SK-N-SH treated with all-trans-retinoic acid at 6 μM for 48 hours (cell line): ENCODE results near the gene SPATA6L.

ENCODE experiments used
- ATAC-seq: fragments of 200-7000 bp; cut with Tn5 transposase; 3 replicates; pipeline ENCODE4 v1.9.1; 2020; ENCODE audit warnings: mild to moderate bottlenecking, moderate library complexity
- ARNTL ChIP-seq: fragments of 450-650 bp; formaldehyde crosslinking; IDR thresholded peaks from 2 replicates; pipeline ENCODE4 v1.5.0; 2020; ENCODE audit warnings: low read depth, mild to moderate bottlenecking, moderate library complexity, borderline replicate concordance
- BACH2 ChIP-seq: fragments of 250-450 bp; sonication (Bioruptor Pico); IDR thresholded peaks from 2 replicates; pipeline ENCODE4 v1.9.0; 2021; ENCODE audit warnings: mild to moderate bottlenecking, borderline replicate concordance
- CSDC2 ChIP-seq: fragments of 250-450 bp; sonication (Bioruptor Pico); IDR thresholded peaks from 2 replicates; pipeline ENCODE4 v1.5.0; 2020; ENCODE audit warnings: mild to moderate bottlenecking, moderate library complexity
- GLIS3 ChIP-seq: fragments of 250-450 bp; sonication (Bioruptor Pico); IDR thresholded peaks from 2 replicates; pipeline ENCODE4 v1.5.0; 2020; ENCODE audit warnings: mild to moderate bottlenecking, moderate library complexity
- ISL1 ChIP-seq: fragments of 250-450 bp; sonication (Bioruptor Pico); IDR thresholded peaks from 2 replicates; pipeline ENCODE4 v2.1.2; 2022; ENCODE audit warnings: mild to moderate bottlenecking, moderate library complexity
- OSR1 ChIP-seq: fragments of 250-450 bp; sonication (Bioruptor Pico); IDR thresholded peaks from 2 replicates; pipeline ENCODE4 v1.8.0; 2022; ENCODE audit warnings: moderate library complexity, mild to moderate bottlenecking, inconsistent platforms
- PPARA ChIP-seq: fragments of 250-450 bp; sonication (Bioruptor Pico); IDR thresholded peaks from 2 replicates; pipeline ENCODE4 v1.5.0; 2020; ENCODE audit warnings: mild to moderate bottlenecking, borderline replicate concordance
- RARB ChIP-seq: fragments of 250-450 bp; sonication (Bioruptor Pico); IDR thresholded peaks from 2 replicates; pipeline ENCODE4 v1.8.0; 2021; ENCODE audit warnings: mild to moderate bottlenecking, moderate library complexity
- SNAI2 ChIP-seq: fragments of 250-450 bp; sonication (Bioruptor Pico); IDR thresholded peaks from 2 replicates; pipeline ENCODE4 v1.5.0; 2020; ENCODE audit warnings: mild to moderate bottlenecking, moderate library complexity
- TCF4 ChIP-seq: fragments of 250-450 bp; sonication (Bioruptor Pico); IDR thresholded peaks from 2 replicates; pipeline ENCODE4 v1.8.0; 2021; ENCODE audit warnings: mild to moderate bottlenecking, moderate library complexity, borderline replicate concordance
- TOX ChIP-seq: fragments of 250-450 bp; sonication (Bioruptor Pico); IDR thresholded peaks from 2 replicates; pipeline ENCODE4 v1.8.0; 2021; ENCODE audit warnings: mild to moderate bottlenecking, moderate library complexity, borderline replicate concordance
- ZFP30 ChIP-seq: fragments of 450-650 bp; formaldehyde crosslinking; IDR thresholded peaks from 2 replicates; pipeline ENCODE4 v1.5.0; 2022; ENCODE audit warnings: mild to moderate bottlenecking, moderate library complexity
- ZNF70 ChIP-seq: fragments of 450-650 bp; formaldehyde crosslinking; IDR thresholded peaks from 2 replicates; pipeline ENCODE4 v1.5.0; 2020; ENCODE audit warnings: mild to moderate bottlenecking, moderate library complexity
- TF ChIP-seq, protein P1 (sequence below): fragments of 250-450 bp; sonication (Bioruptor Pico); IDR thresholded peaks from 2 replicates; pipeline ENCODE4 v1.5.0; 2020; ENCODE audit warnings: mild to moderate bottlenecking, moderate library complexity
- TF ChIP-seq, protein P2 (sequence below): fragments of 250-450 bp; sonication (Bioruptor Pico); IDR thresholded peaks from 2 replicates; pipeline ENCODE4 v1.8.0; 2020; ENCODE audit warnings: mild to moderate bottlenecking, moderate library complexity, borderline replicate concordance
- TF ChIP-seq, protein P3 (sequence below): fragments of 250-450 bp; sonication (Bioruptor Pico); IDR thresholded peaks from 2 replicates; pipeline ENCODE4 v1.5.1; 2020; ENCODE audit warnings: low read depth, mild to moderate bottlenecking, moderate library complexity
- TF ChIP-seq, protein P4 (sequence below): fragments of 250-450 bp; sonication (Bioruptor Pico); IDR thresholded peaks from 2 replicates; pipeline ENCODE4 v1.8.0; 2021; ENCODE audit warnings: low read depth, mild to moderate bottlenecking, moderate library complexity, borderline replicate concordance
- TF ChIP-seq, protein P5 (sequence below): fragments of 250-450 bp; sonication (Bioruptor Pico); IDR thresholded peaks from 2 replicates; pipeline ENCODE4 v1.5.1; 2021; ENCODE audit warnings: mild to moderate bottlenecking, moderate library complexity

Gene SPATA6L

DNA sequence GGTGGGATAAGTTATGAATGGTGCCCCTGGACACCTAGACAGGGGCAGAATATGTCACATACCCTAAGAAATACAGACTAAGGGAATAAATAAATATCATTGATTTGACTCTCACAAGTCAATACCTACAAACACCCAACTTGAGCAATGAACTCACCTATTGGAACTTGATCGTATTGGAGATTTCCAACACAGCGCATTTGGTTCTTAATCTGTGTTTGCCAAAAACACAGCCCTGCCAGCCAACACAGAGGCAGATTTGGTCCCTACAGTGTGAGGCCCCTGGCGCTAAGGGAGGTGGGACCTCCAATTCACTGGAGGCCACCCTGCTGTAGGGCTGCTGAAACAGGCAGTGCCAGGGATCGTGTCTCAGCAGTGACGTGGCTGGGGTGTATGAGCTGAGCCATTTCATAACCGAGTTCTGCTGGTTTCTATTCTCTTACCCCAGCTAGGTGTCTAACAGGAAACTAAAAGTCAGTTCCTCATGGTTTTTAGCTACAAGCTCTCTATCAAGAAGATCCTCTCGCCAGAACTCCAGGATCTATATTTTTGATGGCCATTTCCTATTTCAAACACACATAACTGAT, 91.5 kb downstream of the SPATA6L start:
- no peak for ATAC-seq
- TF ChIP-seq SNAI2 (CRISPR knock-in tag) (no peak), ARNTL (CRISPR knock-in tag) (no peak), ZFP30 (no peak), TOX (CRISPR knock-in tag) (no peak), GLIS3 (CRISPR knock-in tag) (no peak), ISL1 (CRISPR knock-in tag) (no peak), OSR1 (CRISPR knock-in tag) (no peak), CSDC2 (CRISPR knock-in tag) (no peak), TCF4 (CRISPR knock-in tag) (no peak)
- TF ChIP-seq, protein P1, sequence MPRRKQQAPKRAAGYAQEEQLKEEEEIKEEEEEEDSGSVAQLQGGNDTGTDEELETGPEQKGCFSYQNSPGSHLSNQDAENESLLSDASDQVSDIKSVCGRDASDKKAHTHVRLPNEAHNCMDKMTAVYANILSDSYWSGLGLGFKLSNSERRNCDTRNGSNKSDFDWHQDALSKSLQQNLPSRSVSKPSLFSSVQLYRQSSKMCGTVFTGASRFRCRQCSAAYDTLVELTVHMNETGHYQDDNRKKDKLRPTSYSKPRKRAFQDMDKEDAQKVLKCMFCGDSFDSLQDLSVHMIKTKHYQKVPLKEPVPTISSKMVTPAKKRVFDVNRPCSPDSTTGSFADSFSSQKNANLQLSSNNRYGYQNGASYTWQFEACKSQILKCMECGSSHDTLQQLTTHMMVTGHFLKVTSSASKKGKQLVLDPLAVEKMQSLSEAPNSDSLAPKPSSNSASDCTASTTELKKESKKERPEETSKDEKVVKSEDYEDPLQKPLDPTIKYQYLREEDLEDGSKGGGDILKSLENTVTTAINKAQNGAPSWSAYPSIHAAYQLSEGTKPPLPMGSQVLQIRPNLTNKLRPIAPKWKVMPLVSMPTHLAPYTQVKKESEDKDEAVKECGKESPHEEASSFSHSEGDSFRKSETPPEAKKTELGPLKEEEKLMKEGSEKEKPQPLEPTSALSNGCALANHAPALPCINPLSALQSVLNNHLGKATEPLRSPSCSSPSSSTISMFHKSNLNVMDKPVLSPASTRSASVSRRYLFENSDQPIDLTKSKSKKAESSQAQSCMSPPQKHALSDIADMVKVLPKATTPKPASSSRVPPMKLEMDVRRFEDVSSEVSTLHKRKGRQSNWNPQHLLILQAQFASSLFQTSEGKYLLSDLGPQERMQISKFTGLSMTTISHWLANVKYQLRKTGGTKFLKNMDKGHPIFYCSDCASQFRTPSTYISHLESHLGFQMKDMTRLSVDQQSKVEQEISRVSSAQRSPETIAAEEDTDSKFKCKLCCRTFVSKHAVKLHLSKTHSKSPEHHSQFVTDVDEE (CRISPR knock-in tag): no peak
- TF ChIP-seq, protein P2, sequence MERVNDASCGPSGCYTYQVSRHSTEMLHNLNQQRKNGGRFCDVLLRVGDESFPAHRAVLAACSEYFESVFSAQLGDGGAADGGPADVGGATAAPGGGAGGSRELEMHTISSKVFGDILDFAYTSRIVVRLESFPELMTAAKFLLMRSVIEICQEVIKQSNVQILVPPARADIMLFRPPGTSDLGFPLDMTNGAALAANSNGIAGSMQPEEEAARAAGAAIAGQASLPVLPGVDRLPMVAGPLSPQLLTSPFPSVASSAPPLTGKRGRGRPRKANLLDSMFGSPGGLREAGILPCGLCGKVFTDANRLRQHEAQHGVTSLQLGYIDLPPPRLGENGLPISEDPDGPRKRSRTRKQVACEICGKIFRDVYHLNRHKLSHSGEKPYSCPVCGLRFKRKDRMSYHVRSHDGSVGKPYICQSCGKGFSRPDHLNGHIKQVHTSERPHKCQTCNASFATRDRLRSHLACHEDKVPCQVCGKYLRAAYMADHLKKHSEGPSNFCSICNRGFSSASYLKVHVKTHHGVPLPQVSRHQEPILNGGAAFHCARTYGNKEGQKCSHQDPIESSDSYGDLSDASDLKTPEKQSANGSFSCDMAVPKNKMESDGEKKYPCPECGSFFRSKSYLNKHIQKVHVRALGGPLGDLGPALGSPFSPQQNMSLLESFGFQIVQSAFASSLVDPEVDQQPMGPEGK: no peak
- TF ChIP-seq, protein P3, sequence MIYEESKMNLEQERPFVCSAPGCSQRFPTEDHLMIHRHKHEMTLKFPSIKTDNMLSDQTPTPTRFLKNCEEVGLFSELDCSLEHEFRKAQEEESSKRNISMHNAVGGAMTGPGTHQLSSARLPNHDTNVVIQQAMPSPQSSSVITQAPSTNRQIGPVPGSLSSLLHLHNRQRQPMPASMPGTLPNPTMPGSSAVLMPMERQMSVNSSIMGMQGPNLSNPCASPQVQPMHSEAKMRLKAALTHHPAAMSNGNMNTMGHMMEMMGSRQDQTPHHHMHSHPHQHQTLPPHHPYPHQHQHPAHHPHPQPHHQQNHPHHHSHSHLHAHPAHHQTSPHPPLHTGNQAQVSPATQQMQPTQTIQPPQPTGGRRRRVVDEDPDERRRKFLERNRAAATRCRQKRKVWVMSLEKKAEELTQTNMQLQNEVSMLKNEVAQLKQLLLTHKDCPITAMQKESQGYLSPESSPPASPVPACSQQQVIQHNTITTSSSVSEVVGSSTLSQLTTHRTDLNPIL (CRISPR knock-in tag): no peak
- TF ChIP-seq, protein P4, sequence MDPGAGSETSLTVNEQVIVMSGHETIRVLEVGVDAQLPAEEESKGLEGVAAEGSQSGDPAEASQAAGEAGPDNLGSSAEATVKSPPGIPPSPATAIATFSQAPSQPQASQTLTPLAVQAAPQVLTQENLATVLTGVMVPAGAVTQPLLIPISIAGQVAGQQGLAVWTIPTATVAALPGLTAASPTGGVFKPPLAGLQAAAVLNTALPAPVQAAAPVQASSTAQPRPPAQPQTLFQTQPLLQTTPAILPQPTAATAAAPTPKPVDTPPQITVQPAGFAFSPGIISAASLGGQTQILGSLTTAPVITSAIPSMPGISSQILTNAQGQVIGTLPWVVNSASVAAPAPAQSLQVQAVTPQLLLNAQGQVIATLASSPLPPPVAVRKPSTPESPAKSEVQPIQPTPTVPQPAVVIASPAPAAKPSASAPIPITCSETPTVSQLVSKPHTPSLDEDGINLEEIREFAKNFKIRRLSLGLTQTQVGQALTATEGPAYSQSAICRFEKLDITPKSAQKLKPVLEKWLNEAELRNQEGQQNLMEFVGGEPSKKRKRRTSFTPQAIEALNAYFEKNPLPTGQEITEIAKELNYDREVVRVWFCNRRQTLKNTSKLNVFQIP (CRISPR knock-in tag): no peak
- TF ChIP-seq, protein P5, sequence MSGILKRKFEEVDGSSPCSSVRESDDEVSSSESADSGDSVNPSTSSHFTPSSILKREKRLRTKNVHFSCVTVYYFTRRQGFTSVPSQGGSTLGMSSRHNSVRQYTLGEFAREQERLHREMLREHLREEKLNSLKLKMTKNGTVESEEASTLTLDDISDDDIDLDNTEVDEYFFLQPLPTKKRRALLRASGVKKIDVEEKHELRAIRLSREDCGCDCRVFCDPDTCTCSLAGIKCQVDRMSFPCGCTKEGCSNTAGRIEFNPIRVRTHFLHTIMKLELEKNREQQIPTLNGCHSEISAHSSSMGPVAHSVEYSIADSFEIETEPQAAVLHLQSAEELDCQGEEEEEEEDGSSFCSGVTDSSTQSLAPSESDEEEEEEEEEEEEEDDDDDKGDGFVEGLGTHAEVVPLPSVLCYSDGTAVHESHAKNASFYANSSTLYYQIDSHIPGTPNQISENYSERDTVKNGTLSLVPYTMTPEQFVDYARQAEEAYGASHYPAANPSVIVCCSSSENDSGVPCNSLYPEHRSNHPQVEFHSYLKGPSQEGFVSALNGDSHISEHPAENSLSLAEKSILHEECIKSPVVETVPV (CRISPR knock-in tag): no peak

DNA sequence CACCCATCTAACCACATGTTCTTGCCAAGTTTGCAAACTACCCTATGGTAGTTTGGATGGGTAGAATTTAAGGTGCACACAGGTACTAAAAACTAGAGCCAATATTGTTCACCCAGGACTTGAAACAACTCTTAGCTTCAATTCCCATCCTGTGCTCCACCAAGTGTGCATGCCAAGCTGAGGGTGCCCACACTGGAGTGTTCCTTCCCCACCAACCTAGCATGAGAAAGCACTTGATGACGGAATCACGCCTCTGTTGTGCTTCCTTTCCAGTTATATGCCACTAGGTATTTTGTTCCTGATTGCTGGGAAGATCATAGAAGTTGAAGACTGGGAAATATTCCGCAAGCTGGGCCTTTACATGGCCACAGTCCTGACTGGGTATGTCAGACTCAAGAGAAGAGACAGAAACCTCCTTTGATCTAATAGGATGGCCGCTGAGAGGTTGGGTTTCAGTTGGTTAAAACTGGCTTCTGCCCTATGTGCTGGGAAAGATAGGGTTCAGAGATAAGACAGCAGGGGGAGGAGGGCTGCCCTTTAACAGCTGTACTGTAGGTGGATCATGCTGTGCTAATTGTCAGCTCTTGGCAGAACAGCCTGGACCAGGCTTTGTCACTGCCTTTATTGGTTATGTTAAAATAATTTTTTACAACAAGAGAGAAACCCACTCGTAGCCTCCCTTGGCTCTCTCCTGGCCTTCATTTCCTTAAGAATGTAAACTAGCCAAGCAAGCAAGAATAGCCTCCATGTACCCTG, 92.5 kb downstream of the SPATA6L start:
- no peak for ATAC-seq

DNA sequence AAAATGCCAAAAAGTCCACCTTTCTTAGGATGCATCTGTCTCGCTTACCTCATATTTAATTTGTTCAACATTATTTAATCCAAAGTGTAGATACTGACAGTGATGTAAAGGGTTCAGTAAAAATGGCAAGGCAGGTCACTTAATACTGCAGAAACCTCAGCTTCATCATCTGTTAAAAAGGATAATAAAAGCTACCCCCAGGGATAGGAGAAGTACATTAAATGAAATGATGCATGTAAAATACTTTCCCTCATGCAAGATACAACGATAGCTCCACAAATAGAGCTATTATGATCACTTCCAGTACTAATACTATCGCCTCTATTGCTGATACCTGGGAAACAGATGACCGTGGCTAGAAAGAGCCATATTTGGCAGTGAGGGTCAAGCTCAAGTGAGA, 93.1 kb downstream of the SPATA6L start:
- no peak for ATAC-seq
- TF ChIP-seq, protein P4 (CRISPR knock-in tag): no peak
- no peak for TF ChIP-seq RARB (CRISPR knock-in tag)
- TF ChIP-seq OSR1 (CRISPR knock-in tag): no peak
- no peak for TF ChIP-seq ZNF70 (CRISPR knock-in tag)
- TF ChIP-seq SNAI2 (CRISPR knock-in tag): no peak
- no peak for TF ChIP-seq ZFP30

More for the DNA sequence above, 92.5 kb downstream of the SPATA6L start:
- TF ChIP-seq PPARA (CRISPR knock-in tag) (no peak), BACH2 (CRISPR knock-in tag) (no peak)
